ENCODE data around the gene CHI3L1.

The CHI3L1 gene

DNA sequence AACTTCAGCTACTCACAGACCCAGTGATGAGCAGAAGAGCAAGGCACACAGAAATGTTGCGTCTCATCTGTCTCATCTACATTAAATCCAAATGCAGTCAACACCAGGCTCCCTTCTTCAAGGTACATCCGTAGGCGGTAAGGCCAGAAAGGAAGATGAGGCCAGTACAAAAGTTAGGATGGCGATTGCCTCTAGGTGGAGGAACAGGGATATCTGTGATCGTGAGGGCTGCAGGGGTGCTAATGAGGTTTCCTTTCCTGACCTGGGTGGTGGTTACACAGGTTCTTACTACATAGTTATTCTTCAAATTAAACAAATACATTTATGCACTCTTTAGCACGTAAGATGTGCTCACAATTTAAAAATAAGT, 9.5 kb downstream of the CHI3L1 start:
- DNase-seq (no peak), ATAC-seq (ENCODE audit: insufficient read depth, low read depth) (no peak)
- H3K4me3 ChIP-seq (ENCODE audit: low read depth in 1 of 2, low read length in 2 of 2): no peak overlapping the region
- no peaks in the 10 kb centered on the region for H3K36me3 ChIP-seq (ENCODE audit: insufficient read depth, low read length)
- H3K79me2 ChIP-seq (ENCODE audit: insufficient read depth, low read length): no peaks in the 10 kb centered on the region
- H3K27me3 ChIP-seq (ENCODE audit: insufficient read depth, low read length, poor library complexity): peaks cover 21% of the 10 kb centered on the region
- H4K20me1 ChIP-seq (ENCODE audit: insufficient read depth, low read length): peaks cover 6% of the 10 kb centered on the region
- no peak overlapping the region for H2AFZ ChIP-seq (ENCODE audit: low read depth, low read length)
- no peaks in the 10 kb centered on the region for H3K4me1 ChIP-seq (ENCODE audit: insufficient read depth, low read length)
- TF ChIP-seq EZH2 (IDR thresholded peaks at IDR 0.05; ENCODE audit: borderline replicate concordance, low read depth, low read length, severe bottlenecking): no peak
- TF ChIP-seq, protein P1, sequence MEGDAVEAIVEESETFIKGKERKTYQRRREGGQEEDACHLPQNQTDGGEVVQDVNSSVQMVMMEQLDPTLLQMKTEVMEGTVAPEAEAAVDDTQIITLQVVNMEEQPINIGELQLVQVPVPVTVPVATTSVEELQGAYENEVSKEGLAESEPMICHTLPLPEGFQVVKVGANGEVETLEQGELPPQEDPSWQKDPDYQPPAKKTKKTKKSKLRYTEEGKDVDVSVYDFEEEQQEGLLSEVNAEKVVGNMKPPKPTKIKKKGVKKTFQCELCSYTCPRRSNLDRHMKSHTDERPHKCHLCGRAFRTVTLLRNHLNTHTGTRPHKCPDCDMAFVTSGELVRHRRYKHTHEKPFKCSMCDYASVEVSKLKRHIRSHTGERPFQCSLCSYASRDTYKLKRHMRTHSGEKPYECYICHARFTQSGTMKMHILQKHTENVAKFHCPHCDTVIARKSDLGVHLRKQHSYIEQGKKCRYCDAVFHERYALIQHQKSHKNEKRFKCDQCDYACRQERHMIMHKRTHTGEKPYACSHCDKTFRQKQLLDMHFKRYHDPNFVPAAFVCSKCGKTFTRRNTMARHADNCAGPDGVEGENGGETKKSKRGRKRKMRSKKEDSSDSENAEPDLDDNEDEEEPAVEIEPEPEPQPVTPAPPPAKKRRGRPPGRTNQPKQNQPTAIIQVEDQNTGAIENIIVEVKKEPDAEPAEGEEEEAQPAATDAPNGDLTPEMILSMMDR (IDR thresholded peaks at IDR 0.05; ENCODE audit: borderline replicate concordance, extremely low read depth, low read length, poor library complexity, severe bottlenecking): no peak
- no peak overlapping the region for H3K27ac ChIP-seq (ENCODE audit: low read length)
- H3K9me3 ChIP-seq (ENCODE audit: insufficient read depth, low read length, severe bottlenecking): no peaks in the 10 kb centered on the region
- H3K9ac ChIP-seq (ENCODE audit: low read depth, low read length): no peak overlapping the region
- H3K4me2 ChIP-seq (ENCODE audit: insufficient read depth, low read length): no peak overlapping the region

DNA sequence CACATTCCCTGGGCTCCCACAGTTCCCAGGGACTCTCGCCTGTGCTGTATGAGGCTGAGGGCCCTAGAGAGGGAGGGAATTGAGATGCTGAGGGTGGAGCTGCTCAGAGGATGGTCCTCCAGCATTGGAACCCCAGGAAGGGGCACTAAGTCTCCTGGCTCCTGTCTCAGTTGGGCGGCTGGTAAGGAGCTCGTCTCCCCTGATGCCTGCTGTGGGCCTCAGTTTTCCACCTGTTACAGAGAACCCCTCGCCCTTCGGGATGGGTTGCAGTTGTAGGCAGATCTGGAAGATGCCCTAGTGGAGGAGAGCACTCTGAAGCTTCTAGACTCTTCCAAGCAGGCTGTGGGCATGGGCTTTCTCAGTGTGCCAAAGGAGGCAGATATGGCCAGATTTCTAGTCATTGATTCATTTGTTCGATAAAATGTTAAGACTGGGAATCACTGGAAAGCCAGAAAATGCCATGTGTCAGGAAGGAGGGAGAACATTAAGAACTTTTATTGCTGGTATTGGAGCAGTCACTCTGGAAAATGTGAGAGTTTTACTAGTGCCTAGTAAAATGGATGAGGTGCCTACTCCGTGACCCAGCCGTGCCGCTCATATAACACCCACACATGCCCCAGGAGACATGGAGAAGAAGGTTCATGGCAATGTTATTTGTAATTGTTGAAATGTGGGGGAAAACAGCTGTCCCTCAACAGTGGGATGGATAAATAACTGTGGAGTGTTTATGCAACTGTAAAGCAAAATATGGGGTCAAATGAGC, 10.1 kb downstream of the CHI3L1 start:
- H3K79me2 ChIP-seq (ENCODE audit: insufficient read depth, low read length): no peaks in the 10 kb centered on the region
- no peak overlapping the region for H2AFZ ChIP-seq (ENCODE audit: low read depth, low read length)
- peaks cover 21% of the 10 kb centered on the region for H3K27me3 ChIP-seq (ENCODE audit: insufficient read depth, low read length, poor library complexity)
- H3K27ac ChIP-seq (ENCODE audit: low read length): no peak overlapping the region
- no peaks in the 10 kb centered on the region for H3K4me1 ChIP-seq (ENCODE audit: insufficient read depth, low read length)
- no peak overlapping the region for H3K4me2 ChIP-seq (ENCODE audit: insufficient read depth, low read length)
- no peak for DNase-seq
- H3K9ac ChIP-seq (ENCODE audit: low read depth, low read length): no peak overlapping the region
- TF ChIP-seq EZH2 (IDR thresholded peaks at IDR 0.05; ENCODE audit: borderline replicate concordance, low read depth, low read length, severe bottlenecking): no peak
- TF ChIP-seq, protein P1 (IDR thresholded peaks at IDR 0.05; ENCODE audit: borderline replicate concordance, extremely low read depth, low read length, poor library complexity, severe bottlenecking): no peak
- H3K4me3 ChIP-seq (ENCODE audit: low read depth in 1 of 2, low read length in 2 of 2): no peak overlapping the region
- no peaks in the 10 kb centered on the region for H3K9me3 ChIP-seq (ENCODE audit: insufficient read depth, low read length, severe bottlenecking)
- peaks cover 6% of the 10 kb centered on the region for H4K20me1 ChIP-seq (ENCODE audit: insufficient read depth, low read length)
- H3K36me3 ChIP-seq (ENCODE audit: insufficient read depth, low read length): no peaks in the 10 kb centered on the region
- no peak for ATAC-seq (ENCODE audit: insufficient read depth, low read depth)

DNA sequence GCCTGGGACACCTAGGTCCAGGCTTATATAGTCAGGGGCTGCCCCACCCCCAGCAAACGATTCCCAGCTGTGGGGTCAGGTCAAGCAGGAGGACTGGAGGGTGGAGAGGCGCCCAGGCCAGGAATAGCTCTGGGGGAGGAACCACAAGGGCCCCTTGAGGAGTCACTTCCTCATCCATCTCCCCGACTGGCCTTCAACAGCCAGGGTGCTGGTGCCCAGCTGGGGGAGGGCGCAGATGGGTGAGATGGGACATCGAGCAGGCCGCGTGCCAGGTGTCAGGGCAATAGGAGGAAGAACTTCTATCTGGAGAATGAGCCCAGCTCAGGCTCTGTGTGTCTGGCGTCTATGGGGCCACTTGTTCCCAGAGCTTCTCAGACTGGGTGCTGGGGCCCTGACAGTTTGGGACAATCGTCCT, 10.7 kb downstream of the CHI3L1 start:
- H3K27me3 ChIP-seq (ENCODE audit: insufficient read depth, low read length, poor library complexity): peaks cover 21% of the 10 kb centered on the region
- TF ChIP-seq, protein P1 (IDR thresholded peaks at IDR 0.05; ENCODE audit: borderline replicate concordance, extremely low read depth, low read length, poor library complexity, severe bottlenecking): no peak
- TF ChIP-seq EZH2 (IDR thresholded peaks at IDR 0.05; ENCODE audit: borderline replicate concordance, low read depth, low read length, severe bottlenecking): no peak
- no peak overlapping the region for H2AFZ ChIP-seq (ENCODE audit: low read depth, low read length)
- no peaks in the 10 kb centered on the region for H3K4me1 ChIP-seq (ENCODE audit: insufficient read depth, low read length)
- no peaks in the 10 kb centered on the region for H3K9me3 ChIP-seq (ENCODE audit: insufficient read depth, low read length, severe bottlenecking)
- H3K9ac ChIP-seq (ENCODE audit: low read depth, low read length): no peak overlapping the region
- H3K4me3 ChIP-seq (ENCODE audit: low read depth in 1 of 2, low read length in 2 of 2): no peak overlapping the region
- no peaks in the 10 kb centered on the region for H3K36me3 ChIP-seq (ENCODE audit: insufficient read depth, low read length)
- DNase-seq (no peak), ATAC-seq (ENCODE audit: insufficient read depth, low read depth) (no peak)
- peaks cover 6% of the 10 kb centered on the region for H4K20me1 ChIP-seq (ENCODE audit: insufficient read depth, low read length)
- no peaks in the 10 kb centered on the region for H3K79me2 ChIP-seq (ENCODE audit: insufficient read depth, low read length)
- no peak overlapping the region for H3K27ac ChIP-seq (ENCODE audit: low read length)
- H3K4me2 ChIP-seq (ENCODE audit: insufficient read depth, low read length): no peak overlapping the region

Data from DND-41 (cell line).